Lung (tissue), 12 donors: ENCODE results near the gene CIT. TPM values are rescaled to one million over a fixed set of nuclear protein-coding genes. Genes with fewer than 3 reads are reported as not detected.

Experiments used
- ATAC-seq: fragments of 200-7000 bp; cut with Tn5 transposase; one replicate; pipeline ENCODE4 v1.9.1; 2020; ENCODE audit warnings: moderate number of reproducible peaks; ENCODE audit not compliant: insufficient read depth, low FRiP score
- DNase-seq, 3 donors: peaks; one replicate each; pipeline ENCODE4 v3.0.0-alpha.2; 2013 to 2017
- H3K27ac ChIP-seq, 2 donors: one replicate each; pipeline ENCODE4 v1.5.1; 2013; ENCODE audit warnings: mild to moderate bottlenecking in 2 of 2, moderate library complexity in 2 of 2, control low read depth in 1 of 2, inconsistent platforms in 1 of 2, low read depth in 1 of 2, low read length in 1 of 2
- H3K27me3 ChIP-seq, 3 donors: one replicate each; pipeline ENCODE4 v1.5.1; 2013; ENCODE audit warnings: low read length in 2 of 3; ENCODE audit not compliant: control insufficient read depth in 3 of 3, insufficient read depth in 3 of 3
- H3K36me3 ChIP-seq, 4 donors: one replicate each; pipeline ENCODE4 v1.5.1; 2013; ENCODE audit warnings: low read length in 4 of 4, mild to moderate bottlenecking in 1 of 4, moderate library complexity in 1 of 4; ENCODE audit not compliant: control insufficient read depth in 4 of 4, insufficient read depth in 4 of 4
- H3K4me1 ChIP-seq, 5 donors: one replicate each; pipeline ENCODE4 v1.5.1; 2013; ENCODE audit warnings: low read length in 5 of 5, mild to moderate bottlenecking in 2 of 5, moderate library complexity in 1 of 5; ENCODE audit not compliant: control insufficient read depth in 5 of 5, insufficient read depth in 5 of 5
- H3K4me3 ChIP-seq: one replicate; pipeline ENCODE4 v1.5.1; 2013; ENCODE audit warnings: mild to moderate bottlenecking, control low read depth, moderate library complexity
- H3K9ac ChIP-seq, 2 donors: one replicate each; pipeline ENCODE4 v1.5.1; 2013; ENCODE audit warnings: low read length in 2 of 2, control low read depth in 1 of 2; ENCODE audit not compliant: insufficient read depth in 1 of 2
- H3K9me3 ChIP-seq, 4 donors: one replicate each; pipeline ENCODE4 v1.5.1; 2013; ENCODE audit warnings: low read length in 3 of 4, mild to moderate bottlenecking in 1 of 4, moderate library complexity in 1 of 4; ENCODE audit not compliant: control insufficient read depth in 4 of 4, insufficient read depth in 3 of 4
- WGBS, 2 donors: extraction: QIAGEN DNeasy Blood & Tissue Kit; methylation state at CpG; one replicate each; pipeline ENCODE4 v1.1.7; 2013; 5-methylcytosine and 5-hydroxymethylcytosine counted together
- polyA plus RNA-seq, 2 donors: library from polyadenylated mRNA; stranded (reverse); fragments of 200-250 nt; gene quantifications; one replicate each; pipeline ENCODE4 v1.2.1, GENCODE V29; 2013
- total RNA-seq, 2 donors: library from RNA; depleted of rRNA in 1 of 2; stranded (reverse); fragments of >200 nt in 1 of 2; gene quantifications; one replicate each; pipeline ENCODE4 v1.2.1, GENCODE V29; 2014 to 2021
- TF ChIP-seq, protein P1 (sequence below): IDR thresholded peaks from 2 replicates; pipeline ENCODE4 v1.5.1; 2012; ENCODE audit warnings: mild to moderate bottlenecking; ENCODE audit errors: control extremely low read depth, extremely low read depth
- donor health status: control.
- donor health status: control.
- donor health status: Bipolar disorder and iron deficiency.
- donor health status: healthy.
- donor health status: DM: yes; HTN: yes; CAD: no.

The CIT gene
- total and polyA plus RNA-seq, 4 donors, result 5.0 to 29.3 (median 14.9) TPM

DNA sequence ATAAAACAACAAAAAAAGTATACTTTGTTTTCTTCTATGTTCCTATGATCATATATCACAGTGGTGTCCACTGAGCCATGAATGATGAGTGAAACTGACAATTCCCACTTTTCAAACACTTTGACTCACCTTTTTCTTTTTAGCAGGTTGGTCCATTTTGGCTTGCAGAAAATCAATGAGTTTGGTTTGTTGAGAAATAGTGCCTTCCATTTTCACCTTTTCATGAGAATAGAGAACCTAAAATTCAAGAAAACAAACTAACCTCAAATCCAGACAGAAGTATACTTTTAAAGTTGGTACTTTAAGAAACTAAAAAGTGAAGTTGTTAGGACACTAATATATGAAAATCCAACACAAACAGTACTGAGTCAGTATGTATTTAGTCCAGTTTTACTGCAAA is 156.8 kb downstream of the CIT start:
- no peak for ATAC-seq
- Histone ChIP-seq H3K9me3 (no peaks in the 10 kb centered on the region), H3K9ac (no peak overlapping the region), H3K36me3 (peaks cover 0 to 3% (median under 1%) of the 10 kb centered on the region in 4 donors), H3K4me1 (peaks cover 0 to 4% (median 0%) of the 10 kb centered on the region in 5 donors), H3K27me3 (no peaks in the 10 kb centered on the region), H3K4me3 (no peak overlapping the region), H3K27ac (no peak overlapping the region)
- no peak for DNase-seq
- TF ChIP-seq, protein P1, sequence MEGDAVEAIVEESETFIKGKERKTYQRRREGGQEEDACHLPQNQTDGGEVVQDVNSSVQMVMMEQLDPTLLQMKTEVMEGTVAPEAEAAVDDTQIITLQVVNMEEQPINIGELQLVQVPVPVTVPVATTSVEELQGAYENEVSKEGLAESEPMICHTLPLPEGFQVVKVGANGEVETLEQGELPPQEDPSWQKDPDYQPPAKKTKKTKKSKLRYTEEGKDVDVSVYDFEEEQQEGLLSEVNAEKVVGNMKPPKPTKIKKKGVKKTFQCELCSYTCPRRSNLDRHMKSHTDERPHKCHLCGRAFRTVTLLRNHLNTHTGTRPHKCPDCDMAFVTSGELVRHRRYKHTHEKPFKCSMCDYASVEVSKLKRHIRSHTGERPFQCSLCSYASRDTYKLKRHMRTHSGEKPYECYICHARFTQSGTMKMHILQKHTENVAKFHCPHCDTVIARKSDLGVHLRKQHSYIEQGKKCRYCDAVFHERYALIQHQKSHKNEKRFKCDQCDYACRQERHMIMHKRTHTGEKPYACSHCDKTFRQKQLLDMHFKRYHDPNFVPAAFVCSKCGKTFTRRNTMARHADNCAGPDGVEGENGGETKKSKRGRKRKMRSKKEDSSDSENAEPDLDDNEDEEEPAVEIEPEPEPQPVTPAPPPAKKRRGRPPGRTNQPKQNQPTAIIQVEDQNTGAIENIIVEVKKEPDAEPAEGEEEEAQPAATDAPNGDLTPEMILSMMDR, result no peak

DNA sequence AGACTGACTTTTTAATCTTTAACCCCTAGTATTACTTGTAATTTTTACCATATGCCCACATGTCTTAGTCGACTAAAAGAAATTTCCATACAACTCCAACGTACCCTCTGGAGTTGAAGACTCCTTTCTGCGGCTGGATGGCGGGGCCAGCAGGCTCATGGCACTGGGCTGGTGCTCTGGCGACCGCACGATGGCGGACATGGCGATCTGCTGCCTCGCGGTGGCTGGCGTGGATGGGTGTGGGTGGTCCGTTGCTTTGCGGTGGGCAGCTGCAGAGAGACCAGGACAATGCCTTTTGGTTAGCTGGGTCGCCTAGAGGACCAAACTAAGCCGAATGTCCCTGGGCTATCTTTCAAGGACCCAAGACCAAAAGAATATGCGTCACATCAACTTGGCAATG is 159.0 kb downstream of the CIT start:
- ATAC-seq (no peak), DNase-seq (no peak)
- no peak overlapping the region for H3K27ac ChIP-seq
- no peaks in the 10 kb centered on the region for H3K27me3 ChIP-seq
- peaks cover 0 to 7% (median 3%) of the 10 kb centered on the region in 4 donors for H3K36me3 ChIP-seq
- peaks cover 0 to 4% (median 0%) of the 10 kb centered on the region in 5 donors for H3K4me1 ChIP-seq
- H3K4me3 ChIP-seq, result no peak overlapping the region
- WGBS, 2 donors, result 94 to 99% methylated on average over 17 of the region's 17 CpGs
- no peak overlapping the region for H3K9ac ChIP-seq
- TF ChIP-seq, protein P1, result no peak
- H3K9me3 ChIP-seq, result no peaks in the 10 kb centered on the region

DNA sequence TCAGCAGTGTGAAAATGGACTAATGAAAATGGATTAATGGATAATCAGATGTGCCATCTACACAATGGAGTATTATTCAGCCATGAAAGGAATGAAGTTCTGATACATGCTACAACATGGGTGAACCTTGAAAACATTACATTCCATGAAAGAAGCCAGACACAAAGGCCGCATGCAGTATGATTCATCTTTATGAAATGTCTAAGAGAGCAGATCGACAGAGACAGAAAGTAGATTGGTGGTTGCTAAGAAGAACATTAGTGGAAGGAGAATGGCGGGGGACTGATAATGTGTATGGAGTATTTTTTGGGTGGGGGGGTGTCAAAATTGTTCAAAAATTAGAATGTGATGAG is 161.9 kb downstream of the CIT start:
- Histone ChIP-seq H3K27ac (no peak overlapping the region), H3K4me3 (no peak overlapping the region), H3K4me1 (peaks cover 0 to 13% (median 4%) of the 10 kb centered on the region in 5 donors), H3K36me3 (peaks cover 0 to 25% (median 2%) of the 10 kb centered on the region in 4 donors), H3K9me3 (peaks cover 0 to 2% (median 0%) of the 10 kb centered on the region in 4 donors), H3K27me3 (no peaks in the 10 kb centered on the region), H3K9ac (no peak overlapping the region)
- TF ChIP-seq, protein P1, result no peak
- ATAC-seq (no peak), DNase-seq (no peak)
- 88 to 97% methylated on average over 3 of the region's 3 CpGs for WGBS, 2 donors

DNA sequence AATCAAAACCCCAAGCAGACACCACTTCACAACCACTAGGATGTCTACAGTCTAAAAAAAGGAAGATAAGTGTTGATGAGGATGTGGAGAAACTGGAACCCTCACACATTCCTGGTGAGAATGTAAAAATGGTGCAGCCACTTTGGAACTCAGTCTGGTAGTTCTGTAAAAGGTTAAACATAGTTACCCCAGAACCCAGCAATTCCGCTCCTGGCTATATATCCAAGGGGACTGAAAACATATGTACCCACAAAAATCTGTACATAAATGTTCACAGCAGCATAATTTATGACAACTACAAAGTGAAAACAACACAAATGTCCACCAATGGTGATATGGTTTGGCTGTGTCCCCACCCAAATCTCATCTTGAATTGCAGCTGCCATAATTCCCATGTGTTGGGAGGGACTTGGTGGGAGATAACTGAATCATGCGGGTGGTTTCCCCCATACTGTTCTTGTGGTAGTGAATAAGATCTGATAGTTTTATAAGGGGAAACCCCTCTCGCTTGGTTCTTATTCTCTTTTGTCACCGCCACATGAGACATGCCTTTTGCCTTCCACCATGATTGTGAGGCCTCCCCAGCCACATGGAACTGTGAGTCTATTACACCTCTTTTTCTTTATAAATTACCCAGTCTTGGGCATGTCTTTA is 162.4 kb downstream of the CIT start:
- Histone ChIP-seq H3K4me3 (no peak overlapping the region), H3K27me3 (no peaks in the 10 kb centered on the region), H3K36me3 (peaks cover 0 to 30% (median 2%) of the 10 kb centered on the region in 4 donors), H3K9me3 (peaks cover 0 to 2% (median 0%) of the 10 kb centered on the region in 4 donors), H3K4me1 (peaks cover 0 to 13% (median 4%) of the 10 kb centered on the region in 5 donors), H3K27ac (no peak overlapping the region), H3K9ac (no peak overlapping the region)
- 96 to 97% methylated on average over 4 of the region's 4 CpGs for WGBS, 2 donors
- TF ChIP-seq, protein P1, result no peak
- ATAC-seq (no peak), DNase-seq (no peak)
